ENCODE results near the gene TRAF3IP1. TPM values are rescaled to one million over a fixed set of nuclear protein-coding genes. Genes with fewer than 3 reads are reported as not detected.

TRAF3IP1 gene
- total RNA-seq, 1 experiment from 2014 or later = 6.4 TPM

DNA sequence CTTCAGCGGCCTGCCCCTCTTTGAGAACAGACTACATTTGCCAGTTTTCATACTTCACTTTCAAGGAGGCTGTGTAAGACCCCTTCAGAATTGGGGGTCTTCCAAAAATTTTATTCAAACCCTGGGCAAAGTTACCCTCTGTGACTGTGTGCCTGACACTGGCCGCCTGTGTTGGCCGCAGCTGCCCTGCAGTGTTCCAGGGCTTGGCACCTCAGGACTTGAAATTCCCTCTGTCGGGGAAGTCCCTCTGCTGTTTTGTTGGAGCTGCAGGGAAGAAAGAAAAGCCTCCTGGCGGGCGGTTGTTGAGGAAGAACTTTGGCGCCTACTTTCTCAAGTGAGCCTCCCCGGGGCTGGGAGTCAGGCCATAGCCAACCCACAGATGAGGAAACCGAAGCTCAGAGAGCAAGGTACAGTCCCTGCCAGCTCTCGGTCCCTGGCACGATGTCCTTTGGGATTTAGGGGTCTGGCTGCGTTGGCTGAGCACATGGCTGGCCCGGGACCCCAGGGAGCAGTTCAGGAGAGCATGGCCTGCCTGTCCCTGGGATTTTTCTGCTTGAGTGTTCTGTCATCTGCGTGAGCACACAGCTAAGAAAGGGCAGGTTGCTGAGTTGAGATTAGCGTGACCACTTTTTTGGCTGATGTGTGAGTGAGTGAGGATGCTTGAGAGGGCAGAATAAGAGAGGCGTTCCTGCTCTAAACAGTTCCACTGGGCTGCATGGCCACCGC lies 88.5 kb downstream of the TRAF3IP1 start:
- in situ Hi-C loops (cut with HindIII; ENCODE audit: low pct_unique_long_range_greater_than_20kb, low sequenced_read_pairs) = no loop called here

DNA sequence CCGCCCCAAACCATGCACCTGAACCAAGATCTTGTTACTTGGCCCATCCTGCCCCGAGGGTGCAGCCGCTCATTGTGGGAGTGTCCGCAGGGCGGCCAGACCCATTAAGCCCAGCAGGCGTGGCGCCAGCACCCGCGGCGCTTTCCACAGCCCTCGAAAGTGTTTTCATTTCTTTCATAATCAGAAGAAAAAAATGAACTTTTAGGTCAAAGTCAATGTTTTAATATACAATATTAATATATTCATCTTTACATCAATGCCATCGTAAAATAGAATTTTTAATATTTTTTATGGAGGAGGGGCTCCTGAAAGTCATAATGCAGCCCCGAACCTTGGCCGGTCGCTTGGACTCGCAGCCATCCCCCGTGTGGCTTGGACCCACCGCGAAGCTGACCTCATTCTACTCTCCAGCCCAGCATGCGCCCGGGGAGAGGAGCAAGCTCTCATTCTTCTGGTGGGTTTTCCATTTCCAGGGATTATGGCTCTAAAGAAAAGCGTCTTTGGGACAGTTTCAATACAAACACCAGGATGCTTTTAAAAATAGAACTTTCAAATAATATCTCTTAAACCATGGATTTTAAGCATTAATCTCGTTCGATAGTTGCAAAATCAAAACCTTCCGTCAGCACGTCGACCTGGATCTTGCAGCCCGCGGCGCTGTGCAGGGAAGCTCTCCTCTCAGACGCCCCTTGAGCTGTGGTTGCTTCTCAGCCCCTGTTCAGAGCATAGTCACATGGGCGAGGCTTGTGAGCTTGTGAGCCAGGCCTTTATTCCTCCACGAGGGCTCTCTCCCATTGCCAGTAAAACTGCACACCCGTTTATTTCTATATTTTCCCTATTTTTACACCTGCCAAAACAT lies 89.3 kb downstream of the TRAF3IP1 start:
- DNase-seq (ENCODE audit: low read depth, low spot score) = no peak
- in situ Hi-C loops (cut with HindIII; ENCODE audit: low pct_unique_long_range_greater_than_20kb, low sequenced_read_pairs) = no loop called here

More for the DNA sequence above, 88.5 kb downstream of the TRAF3IP1 start:
- DNase-seq (ENCODE audit: low read depth, low spot score) = no peak

DNA sequence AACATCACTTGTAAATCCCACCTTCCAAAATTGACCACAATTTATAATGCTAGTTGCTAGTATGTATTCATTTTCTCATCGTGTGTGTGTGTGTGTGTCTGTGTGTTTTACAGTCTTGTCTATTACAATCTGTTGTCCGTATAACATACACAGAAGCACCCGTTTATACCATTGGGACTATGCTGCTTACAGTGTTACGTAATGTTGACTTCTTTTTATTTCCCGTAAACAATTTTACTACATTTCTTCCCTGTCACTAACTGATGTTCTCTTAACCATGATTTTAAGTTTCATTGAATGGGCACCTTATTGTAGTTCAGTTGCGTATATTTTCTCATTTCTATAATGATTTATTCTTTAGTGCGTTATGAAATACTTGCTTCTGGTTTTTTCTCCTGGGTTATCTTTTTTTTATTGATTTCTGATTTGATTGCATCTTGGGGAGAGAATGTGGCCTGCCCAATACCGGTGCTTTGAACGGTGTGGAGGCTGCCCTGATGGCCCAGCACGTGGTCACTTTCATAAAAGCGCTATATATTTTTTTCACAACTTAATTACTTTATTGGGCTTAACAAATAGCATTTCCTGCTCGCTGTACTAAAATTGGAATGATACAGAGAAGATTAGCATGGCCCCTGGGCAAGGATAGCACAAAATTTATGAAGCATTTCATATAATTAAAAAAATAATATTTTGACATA lies 91.9 kb downstream of the TRAF3IP1 start:
- in situ Hi-C loops (cut with HindIII; ENCODE audit: low pct_unique_long_range_greater_than_20kb, low sequenced_read_pairs) = no loop called here
- no peak for DNase-seq (ENCODE audit: low read depth, low spot score)

DNA sequence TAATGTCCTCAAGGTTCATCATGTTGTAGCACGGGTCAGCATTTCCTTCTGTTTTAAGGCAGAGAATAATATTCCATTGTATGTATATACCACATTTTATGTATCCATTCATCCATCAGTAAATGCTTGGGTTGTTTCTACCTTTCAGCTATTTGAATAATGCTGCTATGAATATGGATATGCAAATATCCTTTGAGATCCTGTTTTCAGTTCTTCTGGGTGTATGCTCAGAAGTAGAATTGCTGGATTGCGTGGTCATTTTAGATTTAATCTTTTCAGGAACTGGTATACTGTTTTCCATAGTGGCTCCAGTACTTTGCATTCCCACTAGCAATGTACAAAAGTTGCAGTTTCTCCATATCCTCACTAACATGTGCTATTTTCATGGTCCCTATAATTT lies 93.0 kb downstream of the TRAF3IP1 start:
- peak; percentile 40 for DNase-seq (ENCODE audit: low read depth, low spot score)
- in situ Hi-C loops (cut with HindIII; ENCODE audit: low pct_unique_long_range_greater_than_20kb, low sequenced_read_pairs) = no loop called here

DNA sequence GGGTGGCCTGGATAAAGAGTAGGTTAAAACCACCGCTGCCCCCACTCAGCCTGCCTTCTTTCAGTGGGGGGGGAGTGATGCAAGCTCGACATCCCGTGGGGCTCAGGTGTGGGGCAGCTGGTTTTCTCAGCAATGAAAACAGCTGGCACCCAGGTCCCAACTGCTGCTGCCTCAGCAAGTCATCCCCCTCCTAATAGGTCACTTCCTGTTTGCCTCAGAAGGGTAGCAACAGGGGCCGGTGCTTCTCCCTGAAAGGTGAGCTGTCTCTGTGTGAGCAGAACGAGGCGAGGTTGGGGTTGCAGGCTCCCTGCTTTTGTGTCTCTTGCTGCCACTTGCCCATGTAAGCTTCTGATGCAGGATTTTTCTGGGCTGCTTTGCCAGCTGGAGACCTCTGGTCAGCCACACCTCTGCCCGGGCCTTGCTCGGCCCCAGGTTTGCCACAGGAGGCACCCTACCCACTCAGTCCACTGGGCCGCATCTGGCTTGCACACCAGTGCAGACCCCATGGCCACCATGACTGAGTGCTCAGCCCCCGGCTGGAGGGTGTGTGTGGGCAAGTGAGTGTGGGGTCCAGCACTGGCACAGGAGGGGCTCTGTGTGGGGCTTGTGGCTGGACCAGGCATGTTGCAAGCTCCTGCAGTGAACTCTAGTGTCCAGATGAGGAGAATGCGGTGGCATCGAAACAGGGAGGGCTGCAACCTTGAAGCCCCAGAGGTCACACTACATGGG lies 94.9 kb downstream of the TRAF3IP1 start:
- in situ Hi-C loops (cut with HindIII; ENCODE audit: low pct_unique_long_range_greater_than_20kb, low sequenced_read_pairs) = no loop called here
- DNase-seq (ENCODE audit: low read depth, low spot score) = no peak

DNA sequence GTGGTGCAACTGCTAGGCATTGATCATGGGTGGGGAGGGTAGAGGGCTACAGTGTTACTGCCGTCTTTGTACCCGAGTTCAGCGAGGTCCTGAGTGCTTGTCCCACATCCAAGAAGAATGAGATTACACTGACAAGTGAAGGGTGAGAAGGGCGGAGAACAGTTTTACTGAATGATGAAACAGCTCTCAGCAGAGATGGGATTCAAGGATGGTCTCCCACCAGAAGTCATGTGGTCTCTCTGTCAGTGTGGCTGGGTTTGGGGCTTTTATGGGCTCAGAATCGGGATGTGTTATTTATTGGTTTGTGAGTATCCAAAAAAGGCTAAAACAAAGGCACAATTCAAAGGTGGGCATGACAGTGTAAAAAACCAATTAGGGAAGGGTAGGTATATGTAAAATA lies 95.6 kb downstream of the TRAF3IP1 start:
- no peak for DNase-seq (ENCODE audit: low read depth, low spot score)
- in situ Hi-C loops (cut with HindIII; ENCODE audit: low pct_unique_long_range_greater_than_20kb, low sequenced_read_pairs) = no loop called here

DNA sequence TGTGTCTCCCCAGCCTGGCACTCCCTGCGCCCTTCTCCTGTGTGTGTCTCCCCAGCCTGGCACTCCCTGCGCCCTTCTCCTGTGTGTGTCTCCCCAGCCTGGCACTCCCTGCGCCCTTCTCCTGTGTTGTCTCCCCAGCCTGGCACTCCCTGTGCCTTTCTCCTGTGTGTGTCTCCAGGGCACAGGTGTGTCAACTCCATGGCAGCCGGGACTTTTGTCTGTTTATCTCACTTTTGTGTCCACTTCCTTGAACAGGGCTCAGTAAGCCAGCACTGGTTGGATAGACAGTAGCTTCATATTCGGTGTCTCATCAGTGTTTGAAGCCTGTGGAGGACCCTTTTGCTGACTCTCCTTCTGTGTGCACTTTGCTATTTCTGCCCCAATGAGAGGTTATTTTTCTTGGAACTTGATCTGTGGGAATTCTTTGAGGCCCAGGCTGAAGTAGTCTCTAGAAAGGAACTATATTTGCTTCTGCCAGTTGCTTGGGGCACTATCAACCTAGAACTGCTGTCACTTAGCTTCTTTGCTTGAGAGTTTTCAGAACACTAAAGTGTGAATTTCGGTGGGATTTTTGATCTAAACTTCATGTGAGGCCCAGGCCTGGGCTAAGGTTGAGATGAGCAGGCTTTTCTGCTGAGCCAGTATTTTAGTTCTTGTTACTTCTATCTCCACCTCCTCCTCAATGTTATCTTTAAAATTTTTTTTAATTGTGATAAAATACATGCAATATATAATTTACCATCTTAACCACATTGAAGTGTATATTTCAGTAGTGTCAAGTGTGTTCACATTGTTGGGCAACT lies 98.1 kb downstream of the TRAF3IP1 start:
- in situ Hi-C loops (cut with HindIII; ENCODE audit: low pct_unique_long_range_greater_than_20kb, low sequenced_read_pairs) = no loop called here
- no peak for DNase-seq (ENCODE audit: low read depth, low spot score)

DNA sequence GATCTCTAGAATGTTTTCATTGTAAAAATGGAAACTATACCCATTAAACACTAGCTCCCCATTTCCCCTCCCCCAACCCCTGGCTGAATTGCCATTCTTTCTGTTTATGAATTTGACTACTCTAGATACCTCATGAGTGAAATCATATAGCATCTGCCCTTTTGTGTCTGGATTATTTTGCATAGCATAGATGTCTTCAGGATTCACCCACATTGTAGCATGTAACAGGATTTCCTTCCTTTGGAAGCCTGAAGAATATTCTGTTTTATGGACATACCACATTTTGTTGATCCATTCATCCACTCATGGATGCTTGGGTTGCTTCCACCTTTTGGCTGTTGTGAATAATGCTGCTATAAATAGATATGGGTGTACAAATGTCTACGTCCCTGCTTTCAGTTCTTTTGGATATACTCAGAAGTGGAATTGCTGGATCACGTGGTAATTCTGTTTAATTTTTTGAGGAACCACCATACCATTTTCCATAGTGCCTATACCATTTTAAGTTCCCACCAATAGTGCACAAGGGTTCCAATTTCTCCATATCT lies 98.8 kb downstream of the TRAF3IP1 start:
- in situ Hi-C loops (cut with HindIII; ENCODE audit: low pct_unique_long_range_greater_than_20kb, low sequenced_read_pairs) = no loop called here
- DNase-seq (ENCODE audit: low read depth, low spot score) = no peak

DNA sequence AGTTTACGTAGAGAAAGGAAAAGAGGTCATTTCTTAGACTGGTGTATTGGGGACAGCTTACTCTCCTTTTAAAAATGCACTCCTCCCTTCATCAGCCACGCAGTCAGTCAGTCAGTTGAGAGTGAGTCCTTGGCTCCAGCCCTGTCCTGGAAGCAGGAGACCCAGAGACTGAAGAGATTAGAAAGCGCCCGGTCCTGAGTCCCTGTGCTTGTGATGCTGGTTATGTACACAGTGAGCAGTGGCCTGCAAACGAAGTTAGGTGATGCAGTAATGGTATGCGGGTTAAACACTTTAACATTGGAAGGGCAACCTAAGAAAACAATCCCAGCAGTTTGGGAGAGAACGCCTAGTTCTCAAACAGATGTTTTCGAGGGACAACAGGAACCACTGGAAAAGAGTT lies 100.1 kb downstream of the TRAF3IP1 start:
- in situ Hi-C loops (cut with HindIII; ENCODE audit: low pct_unique_long_range_greater_than_20kb, low sequenced_read_pairs) = no loop called here
- DNase-seq (ENCODE audit: low read depth, low spot score) = no peak

DNA sequence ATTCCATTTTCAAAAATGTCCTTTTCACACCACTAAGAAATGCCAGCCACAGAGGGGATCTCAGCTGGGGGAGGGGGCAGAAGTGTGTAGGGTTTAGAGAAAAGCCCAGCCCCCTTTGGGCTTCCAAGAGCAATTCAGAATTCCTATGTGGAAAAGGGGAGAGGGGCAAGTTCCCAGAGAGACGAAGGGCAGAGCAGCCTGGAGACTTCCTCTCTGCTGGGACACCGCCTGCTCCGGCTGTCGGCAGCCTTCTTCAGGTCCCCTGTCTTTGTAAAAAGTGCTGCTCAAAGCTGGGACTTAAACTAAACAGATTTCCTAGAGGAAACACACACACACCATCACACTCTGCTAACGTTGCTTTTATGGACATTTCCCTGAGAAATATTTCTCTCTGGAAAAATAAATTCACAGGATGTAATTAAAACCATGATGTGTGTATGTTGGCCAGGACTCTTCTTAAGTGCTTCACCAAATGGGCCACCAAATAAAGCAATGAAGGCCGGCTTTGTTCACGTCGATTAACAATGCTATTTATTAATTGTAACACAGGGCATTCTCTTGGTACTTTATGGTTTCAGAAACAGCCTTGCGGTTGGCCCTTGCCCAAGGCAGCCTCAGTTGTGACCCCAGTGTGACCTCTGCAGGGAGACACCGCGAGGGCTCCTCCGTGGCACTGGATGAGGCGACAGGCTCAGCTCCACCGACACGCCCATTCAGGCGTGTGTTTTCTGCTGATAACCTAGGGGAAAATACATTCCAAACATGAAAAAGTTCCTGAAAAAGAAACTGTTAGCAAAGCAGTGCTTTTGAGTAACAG lies 100.8 kb downstream of the TRAF3IP1 start:
- peak; percentile 28 for DNase-seq (ENCODE audit: low read depth, low spot score)
- in situ Hi-C loops (cut with HindIII; ENCODE audit: low pct_unique_long_range_greater_than_20kb, low sequenced_read_pairs) = no loop called here

DNA sequence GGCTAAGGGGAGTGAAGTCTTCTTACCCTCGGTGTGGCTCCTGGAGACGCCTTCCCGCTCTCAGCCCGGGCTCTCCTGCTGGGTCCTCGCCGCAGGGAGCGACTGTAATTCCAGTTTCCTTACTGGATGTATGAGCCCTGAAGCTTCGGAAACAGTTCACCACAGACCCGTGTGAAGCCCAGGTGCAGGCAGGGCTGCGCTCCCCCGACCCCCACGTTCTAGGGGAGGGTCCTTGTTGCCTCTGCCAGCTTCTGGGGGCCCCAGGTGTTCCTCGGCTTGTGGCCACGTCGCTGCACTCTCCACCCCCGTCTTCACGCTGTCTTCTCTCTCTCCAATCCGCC lies 101.3 kb downstream of the TRAF3IP1 start:
- no peak for DNase-seq (ENCODE audit: low read depth, low spot score)
- in situ Hi-C loops (cut with HindIII; ENCODE audit: low pct_unique_long_range_greater_than_20kb, low sequenced_read_pairs) = no loop called here

DNA sequence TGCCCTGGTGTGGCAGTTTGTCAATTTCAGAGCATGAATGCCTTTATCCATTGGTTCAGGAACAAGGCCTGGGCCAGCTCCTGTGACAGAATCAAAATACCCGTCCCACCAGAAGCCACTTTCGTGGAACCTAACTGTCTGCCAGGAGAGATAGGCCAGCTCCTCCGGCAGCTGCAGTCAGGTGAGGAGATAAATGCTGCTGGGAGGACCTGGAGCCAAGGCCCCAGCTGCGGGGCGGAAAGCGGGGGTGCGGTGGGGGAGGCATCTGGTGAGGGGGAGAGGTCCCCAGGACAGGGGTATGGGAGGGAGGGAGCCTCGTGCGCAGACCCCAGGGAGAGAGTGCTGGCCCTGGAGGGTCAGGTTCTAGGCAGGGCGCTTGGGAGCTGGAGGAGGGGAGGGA lies 102.0 kb downstream of the TRAF3IP1 start:
- no peak for DNase-seq (ENCODE audit: low read depth, low spot score)
- in situ Hi-C loops (cut with HindIII; ENCODE audit: low pct_unique_long_range_greater_than_20kb, low sequenced_read_pairs) = no loop called here

DNA sequence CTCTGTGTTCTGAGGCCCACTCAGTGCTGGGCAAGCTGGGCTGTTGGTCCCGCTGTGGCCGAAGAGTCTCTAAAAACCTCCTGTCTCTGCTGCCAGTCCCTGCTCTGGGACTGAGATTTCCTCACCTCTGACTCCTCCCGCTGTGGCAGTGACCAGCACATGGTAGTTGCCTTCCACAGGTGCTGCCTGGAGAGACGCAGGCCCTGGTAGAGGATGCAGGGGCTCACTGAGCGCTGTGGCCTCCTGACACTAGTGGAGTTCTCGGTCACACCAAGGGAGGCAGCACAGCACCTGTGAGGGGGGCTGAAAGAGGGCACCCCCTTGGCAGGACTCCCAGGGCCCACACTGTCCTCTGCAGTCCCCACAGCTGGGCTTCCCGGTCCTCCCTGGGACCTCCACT lies 102.6 kb downstream of the TRAF3IP1 start:
- DNase-seq (ENCODE audit: low read depth, low spot score) = no peak
- in situ Hi-C loops (cut with HindIII; ENCODE audit: low pct_unique_long_range_greater_than_20kb, low sequenced_read_pairs) = no loop called here

DNA sequence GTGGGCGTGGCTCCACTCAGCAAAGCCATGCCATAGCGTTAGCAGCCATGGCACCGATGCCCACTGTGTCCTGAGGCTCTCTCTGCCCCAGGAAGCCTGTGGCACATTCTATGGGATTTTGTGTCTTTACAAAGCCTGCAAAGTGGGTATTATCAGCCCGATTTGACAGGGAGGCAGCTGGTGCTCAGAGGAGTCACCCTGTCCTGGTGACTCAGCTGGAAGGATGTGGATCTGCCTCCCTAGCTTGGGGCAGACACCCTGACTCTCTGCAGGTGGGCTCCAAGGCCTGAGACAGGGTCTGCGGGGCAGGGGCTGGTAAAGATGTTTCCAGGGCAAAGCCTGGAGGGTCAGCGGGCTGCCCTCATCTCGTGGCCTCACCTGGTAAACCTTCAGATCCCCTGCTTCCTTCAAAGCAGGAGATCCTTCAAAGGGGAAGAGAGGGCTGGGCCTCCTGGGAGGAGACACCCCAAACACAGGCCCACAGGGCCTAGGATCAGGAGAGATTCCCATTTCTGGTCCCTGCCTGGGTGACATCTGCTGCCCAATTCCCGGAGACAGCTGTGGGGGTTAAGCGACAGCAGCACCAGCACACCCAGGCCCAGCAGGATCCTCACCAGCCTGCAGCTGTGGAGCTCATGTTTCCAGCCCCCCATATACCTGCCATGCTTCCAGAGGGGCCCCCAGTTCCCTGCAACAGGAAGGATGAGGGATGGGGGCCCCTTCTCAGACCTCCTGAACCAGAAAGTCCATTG lies 103.4 kb downstream of the TRAF3IP1 start:
- in situ Hi-C loops (cut with HindIII; ENCODE audit: low pct_unique_long_range_greater_than_20kb, low sequenced_read_pairs) = no loop called here

DNA sequence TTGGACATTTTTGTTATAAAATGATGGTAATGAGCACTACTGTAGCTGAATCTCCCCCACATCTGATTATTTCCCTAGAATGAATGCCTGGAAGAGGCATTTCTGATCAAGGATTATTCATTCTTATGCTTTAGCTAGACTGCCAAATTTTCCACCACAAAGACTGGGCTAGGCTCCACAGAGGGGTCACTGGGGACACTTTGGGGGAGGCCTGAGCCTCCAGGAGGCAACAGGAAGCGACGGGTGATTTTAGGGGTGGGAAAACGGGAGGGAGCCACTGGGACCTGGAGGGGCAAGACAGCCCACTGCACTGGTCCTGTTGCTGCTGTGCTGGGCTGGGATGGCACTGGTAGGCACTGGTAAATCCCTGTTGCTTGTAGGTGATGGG lies 104.0 kb downstream of the TRAF3IP1 start:
- in situ Hi-C loops (cut with HindIII; ENCODE audit: low pct_unique_long_range_greater_than_20kb, low sequenced_read_pairs) = no loop called here
- DNase-seq (ENCODE audit: low read depth, low spot score) = no peak

More for the DNA sequence above, 103.4 kb downstream of the TRAF3IP1 start:
- DNase-seq (ENCODE audit: low read depth, low spot score) = no peak
